Measurements from ENCODE around the gene CPED1. TPM values are rescaled to one million over a fixed set of nuclear protein-coding genes. Genes with fewer than 3 reads are reported as not detected.

CPED1 gene
- total RNA-seq, 1 donor from 2014 or later = not detected

DNA sequence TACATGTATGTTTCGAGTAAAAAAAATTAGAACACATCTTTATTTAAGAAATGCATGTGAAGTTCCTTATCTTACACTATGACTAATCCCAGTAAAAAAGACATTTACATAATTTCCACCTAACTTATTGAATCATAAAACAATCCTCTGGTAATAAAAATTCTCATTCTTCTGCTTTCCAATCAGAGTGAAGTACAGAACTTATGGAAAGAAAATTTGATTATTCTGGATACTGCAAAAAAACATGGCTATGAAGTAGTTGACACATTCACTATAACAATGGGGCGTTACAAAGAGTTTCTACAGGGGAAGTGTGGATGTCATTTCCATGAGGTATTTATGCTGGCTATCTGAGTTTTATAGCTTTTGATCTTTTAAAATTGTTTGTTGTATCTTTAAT lies 282.6 kb downstream of the CPED1 start:
- no peak overlapping the region for H3K27ac Mint-ChIP-seq
- Histone ChIP-seq H4K20me1 (ENCODE audit: low read depth) (no peaks in the 10 kb centered on the region), H3K4me1 (no peaks in the 10 kb centered on the region), H3K4me2 (no peak overlapping the region), H3K9ac (no peak overlapping the region), H3K27me3 (no peaks in the 10 kb centered on the region), H3K27ac (no peak overlapping the region), H3K4me3 (no peak overlapping the region), H3K79me2 (ENCODE audit: low read depth) (no peaks in the 10 kb centered on the region), H3F3A (ENCODE audit: low read depth) (no peaks in the 10 kb centered on the region), H2AFZ (replicated peaks) (no peak overlapping the region), H3K36me3 (no peaks in the 10 kb centered on the region), H3K9me3 (ENCODE audit: low read depth) (no peaks in the 10 kb centered on the region)
- H3K4me1 Mint-ChIP-seq = no peaks in the 10 kb centered on the region
- TF ChIP-seq EZH2 (IDR thresholded peaks at IDR 0.05) = no peak
- H3K36me3 Mint-ChIP-seq = no peaks in the 10 kb centered on the region
- H3K9me3 Mint-ChIP-seq = no peaks in the 10 kb centered on the region
- no peaks in the 10 kb centered on the region for H3K27me3 Mint-ChIP-seq (ENCODE audit: insufficient read depth, low read depth)
- H3K4me3 Mint-ChIP-seq = no peak overlapping the region
- no peak for DNase-seq (ENCODE audit: low spot score)

- TF ChIP-seq EZH2phosphoT487 (IDR thresholded peaks at IDR 0.05) (no peak), EZH2 (IDR thresholded peaks at IDR 0.05) (no peak)
- TF ChIP-seq, protein P1, sequence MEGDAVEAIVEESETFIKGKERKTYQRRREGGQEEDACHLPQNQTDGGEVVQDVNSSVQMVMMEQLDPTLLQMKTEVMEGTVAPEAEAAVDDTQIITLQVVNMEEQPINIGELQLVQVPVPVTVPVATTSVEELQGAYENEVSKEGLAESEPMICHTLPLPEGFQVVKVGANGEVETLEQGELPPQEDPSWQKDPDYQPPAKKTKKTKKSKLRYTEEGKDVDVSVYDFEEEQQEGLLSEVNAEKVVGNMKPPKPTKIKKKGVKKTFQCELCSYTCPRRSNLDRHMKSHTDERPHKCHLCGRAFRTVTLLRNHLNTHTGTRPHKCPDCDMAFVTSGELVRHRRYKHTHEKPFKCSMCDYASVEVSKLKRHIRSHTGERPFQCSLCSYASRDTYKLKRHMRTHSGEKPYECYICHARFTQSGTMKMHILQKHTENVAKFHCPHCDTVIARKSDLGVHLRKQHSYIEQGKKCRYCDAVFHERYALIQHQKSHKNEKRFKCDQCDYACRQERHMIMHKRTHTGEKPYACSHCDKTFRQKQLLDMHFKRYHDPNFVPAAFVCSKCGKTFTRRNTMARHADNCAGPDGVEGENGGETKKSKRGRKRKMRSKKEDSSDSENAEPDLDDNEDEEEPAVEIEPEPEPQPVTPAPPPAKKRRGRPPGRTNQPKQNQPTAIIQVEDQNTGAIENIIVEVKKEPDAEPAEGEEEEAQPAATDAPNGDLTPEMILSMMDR (IDR thresholded peaks at IDR 0.05) = no peak
- Histone ChIP-seq H3K9ac (no peak overlapping the region), H3F3A (ENCODE audit: low read depth) (no peaks in the 10 kb centered on the region), H2AFZ (replicated peaks) (no peak overlapping the region), H3K36me3 (no peaks in the 10 kb centered on the region), H3K79me2 (ENCODE audit: low read depth) (no peaks in the 10 kb centered on the region), H3K9me3 (ENCODE audit: low read depth) (no peaks in the 10 kb centered on the region), H3K4me2 (no peak overlapping the region), H3K27ac (no peak overlapping the region), H4K20me1 (ENCODE audit: low read depth) (no peaks in the 10 kb centered on the region), H3K4me3 (no peak overlapping the region), H3K4me1 (no peaks in the 10 kb centered on the region), H3K27me3 (no peaks in the 10 kb centered on the region)
- Mint-ChIP-seq H3K4me1 (no peaks in the 10 kb centered on the region), H3K27ac (no peak overlapping the region), H3K27me3 (ENCODE audit: insufficient read depth, low read depth) (no peaks in the 10 kb centered on the region), H3K4me3 (no peak overlapping the region), H3K9me3 (no peaks in the 10 kb centered on the region), H3K36me3 (no peaks in the 10 kb centered on the region)
- no peak for DNase-seq (ENCODE audit: low spot score)
Observed at GRCh38 chr7:121271916-121272315, 283.4 kb downstream of the CPED1 start.

- Histone ChIP-seq H2AFZ (replicated peaks) (no peak overlapping the region), H3K4me2 (no peak overlapping the region), H3K36me3 (no peaks in the 10 kb centered on the region), H3K79me2 (ENCODE audit: low read depth) (no peaks in the 10 kb centered on the region), H3K4me1 (no peaks in the 10 kb centered on the region), H4K20me1 (ENCODE audit: low read depth) (no peaks in the 10 kb centered on the region), H3K9ac (no peak overlapping the region), H3F3A (ENCODE audit: low read depth) (no peaks in the 10 kb centered on the region), H3K27ac (no peak overlapping the region), H3K4me3 (no peak overlapping the region), H3K9me3 (ENCODE audit: low read depth) (no peaks in the 10 kb centered on the region), H3K27me3 (no peaks in the 10 kb centered on the region)
- no peak for TF ChIP-seq EZH2phosphoT487 (IDR thresholded peaks at IDR 0.05)
- TF ChIP-seq EZH2 (IDR thresholded peaks at IDR 0.05) = no peak
- TF ChIP-seq, protein P1 (IDR thresholded peaks at IDR 0.05) = no peak
- Mint-ChIP-seq H3K27me3 (ENCODE audit: insufficient read depth, low read depth) (no peaks in the 10 kb centered on the region), H3K4me1 (no peaks in the 10 kb centered on the region), H3K9me3 (no peaks in the 10 kb centered on the region), H3K27ac (no peak overlapping the region), H3K36me3 (no peaks in the 10 kb centered on the region), H3K4me3 (no peak overlapping the region)
- no peak for DNase-seq (ENCODE audit: low spot score)
Observed at GRCh38 chr7:121272676-121273075, 284.2 kb downstream of the CPED1 start.

DNA sequence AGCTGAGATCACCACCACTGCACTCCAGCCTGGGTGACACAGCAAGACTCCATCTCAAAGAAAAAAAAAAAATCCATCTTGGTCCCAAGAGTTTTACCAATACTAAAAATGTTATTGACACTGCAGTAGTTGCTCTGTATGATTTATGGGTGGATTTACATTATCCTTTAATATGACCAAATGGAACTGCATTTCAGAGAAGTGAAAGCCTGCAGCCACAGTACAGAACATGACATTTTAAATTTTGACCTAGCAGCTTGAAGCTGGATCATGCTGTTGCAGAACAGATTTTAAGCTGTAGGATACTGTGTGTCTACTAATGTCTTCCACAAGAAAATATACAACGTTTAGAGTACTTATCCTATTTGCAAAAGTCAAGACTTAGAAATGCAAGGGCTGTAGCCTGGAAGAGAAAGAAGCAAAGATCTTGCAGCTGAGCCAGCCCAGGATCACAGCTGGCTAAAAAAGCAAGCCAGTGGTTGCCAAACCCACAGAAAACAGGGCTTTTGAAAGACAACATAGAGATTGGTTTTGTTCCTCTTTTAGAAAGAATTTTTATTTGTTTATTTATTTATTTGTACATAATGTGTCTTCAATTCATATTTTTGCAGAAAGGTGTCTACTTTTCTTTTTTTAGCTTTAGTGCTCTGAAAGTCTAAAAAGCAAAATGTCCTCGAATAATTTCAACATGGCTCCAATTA lies 285.1 kb downstream of the CPED1 start:
- no peak overlapping the region for H2AFZ ChIP-seq (replicated peaks)
- no peaks in the 10 kb centered on the region for H3K27me3 Mint-ChIP-seq (ENCODE audit: insufficient read depth, low read depth)
- H3K4me3 Mint-ChIP-seq = no peak overlapping the region
- H3K4me2 ChIP-seq = no peak overlapping the region
- no peaks in the 10 kb centered on the region for H3K9me3 Mint-ChIP-seq
- H3K9ac ChIP-seq = no peak overlapping the region
- no peaks in the 10 kb centered on the region for H3K36me3 Mint-ChIP-seq
- peaks cover 3% of the 10 kb centered on the region for H3K4me1 Mint-ChIP-seq
- no peaks in the 10 kb centered on the region for H4K20me1 ChIP-seq (ENCODE audit: low read depth)
- H3K27me3 ChIP-seq = no peaks in the 10 kb centered on the region
- H3K27ac Mint-ChIP-seq = no peak overlapping the region
- H3K79me2 ChIP-seq (ENCODE audit: low read depth) = no peaks in the 10 kb centered on the region
- no peaks in the 10 kb centered on the region for H3F3A ChIP-seq (ENCODE audit: low read depth)
- no peaks in the 10 kb centered on the region for H3K36me3 ChIP-seq
- no peaks in the 10 kb centered on the region for H3K9me3 ChIP-seq (ENCODE audit: low read depth)
- no peaks in the 10 kb centered on the region for H3K4me1 ChIP-seq
- H3K27ac ChIP-seq = no peak overlapping the region
- no peak overlapping the region for H3K4me3 ChIP-seq
- DNase-seq (ENCODE audit: low spot score) = no peak
- TF ChIP-seq, protein P1 (IDR thresholded peaks at IDR 0.05) = no peak
- no peak for TF ChIP-seq EZH2phosphoT487 (IDR thresholded peaks at IDR 0.05)
- no peak for TF ChIP-seq EZH2 (IDR thresholded peaks at IDR 0.05)
